ENCODE measurements around the gene ASAP2.

ASAP2 gene

DNA sequence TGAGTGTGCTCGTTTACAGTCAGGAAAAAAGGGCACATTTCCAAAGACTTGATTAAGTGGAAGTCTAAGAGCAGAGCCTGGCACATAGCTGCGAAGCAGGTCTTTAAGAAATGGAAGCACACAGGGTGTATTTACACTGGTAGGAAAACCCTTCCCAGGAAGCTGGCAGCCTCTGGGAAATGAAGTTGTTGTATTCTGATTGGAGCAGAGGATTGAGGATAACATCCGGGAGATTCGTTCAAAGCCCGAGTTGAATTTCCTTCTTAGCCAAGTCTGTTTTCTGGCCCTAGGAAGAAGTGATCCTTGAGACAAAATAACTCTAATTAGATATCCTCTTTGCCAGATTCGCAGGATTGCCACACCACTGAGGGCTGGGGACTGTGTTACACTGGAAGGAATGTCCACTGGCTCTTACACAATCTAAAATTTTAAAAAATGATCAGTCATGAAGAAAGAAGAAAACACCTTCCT, 140.8 kb downstream of the ASAP2 start:
- no peak for DNase-seq (ENCODE audit: low spot score)

DNA sequence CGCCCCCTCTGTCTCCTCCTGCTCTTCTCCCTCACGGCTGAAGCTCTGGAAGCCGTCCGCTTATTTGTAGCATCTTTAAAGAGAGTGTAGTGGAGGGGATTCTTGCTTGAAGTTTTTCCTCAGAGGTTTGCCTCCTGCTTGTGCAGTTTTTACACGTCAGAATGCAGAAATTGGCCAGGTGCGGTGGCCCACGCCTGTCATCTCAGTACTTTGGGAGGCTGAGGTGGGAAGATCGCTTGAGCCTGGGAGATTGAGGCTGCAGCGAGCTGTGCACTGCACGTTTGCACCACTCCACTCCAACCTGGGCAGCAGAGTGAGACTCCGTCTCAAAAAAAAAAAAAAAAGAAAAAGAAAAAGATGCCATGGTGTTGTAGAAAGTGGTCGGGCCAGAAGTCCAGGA, 147.7 kb downstream of the ASAP2 start:
- DNase-seq (ENCODE audit: low spot score) = no peak

DNA sequence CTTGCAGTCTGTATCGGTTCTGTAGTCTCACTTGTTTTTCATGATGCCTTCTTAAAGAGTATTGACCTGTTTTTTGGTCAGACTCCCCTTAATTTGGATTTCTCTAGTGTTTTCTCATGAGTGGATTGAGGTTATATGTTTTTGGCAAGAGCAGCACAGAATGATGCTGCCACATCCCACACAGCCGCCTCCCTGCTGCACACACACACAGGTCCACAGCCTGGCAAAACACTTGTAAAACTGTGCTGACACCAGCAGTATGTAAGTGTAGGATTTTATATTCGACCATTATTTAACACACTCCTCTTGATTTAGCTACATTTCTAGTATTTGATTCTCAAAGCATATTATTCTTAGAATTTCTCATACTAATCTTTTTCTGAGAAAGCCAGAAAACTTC, 148.7 kb downstream of the ASAP2 start:
- DNase-seq (ENCODE audit: low spot score) = no peak

DNA sequence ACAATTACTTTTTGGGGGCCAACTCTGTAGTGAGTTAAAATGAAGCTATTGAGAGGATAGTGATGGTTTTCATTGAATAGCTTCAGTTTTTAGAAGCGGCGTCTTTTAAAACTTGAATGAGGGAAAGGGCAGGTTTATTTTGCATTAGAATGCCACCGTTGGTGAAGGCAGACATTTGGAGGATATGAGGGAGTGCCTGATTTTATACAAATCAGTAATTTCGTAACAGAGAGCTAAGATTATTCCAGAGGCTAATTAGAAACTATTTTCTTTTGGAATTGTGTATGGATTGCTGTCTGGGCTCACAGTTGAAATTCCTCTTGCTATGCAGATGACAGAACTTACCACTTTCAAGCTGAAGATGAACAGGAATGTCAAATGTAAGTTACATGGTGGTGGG, 149.1 kb downstream of the ASAP2 start:
- no peak for DNase-seq (ENCODE audit: low spot score)

DNA sequence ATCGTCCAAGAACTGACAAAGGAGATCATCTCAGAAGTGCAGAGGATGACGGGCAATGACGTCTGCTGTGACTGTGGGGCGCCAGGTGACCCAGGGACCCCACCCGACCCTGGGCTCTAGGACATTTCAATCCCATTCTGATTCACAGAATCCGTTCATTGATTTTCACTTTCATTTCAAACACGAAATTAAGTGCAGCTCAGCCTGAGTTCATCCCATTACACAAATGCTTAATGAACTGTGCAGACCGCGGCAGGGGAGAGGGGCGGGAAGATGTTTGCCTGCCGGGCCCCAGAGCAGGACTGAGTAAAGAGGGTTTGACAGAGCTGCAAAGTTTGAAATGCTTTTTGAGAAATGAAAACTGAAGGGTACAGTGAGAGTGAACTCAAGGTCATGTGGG, 149.6 kb downstream of the ASAP2 start:
- no peak for DNase-seq (ENCODE audit: low spot score)

DNA sequence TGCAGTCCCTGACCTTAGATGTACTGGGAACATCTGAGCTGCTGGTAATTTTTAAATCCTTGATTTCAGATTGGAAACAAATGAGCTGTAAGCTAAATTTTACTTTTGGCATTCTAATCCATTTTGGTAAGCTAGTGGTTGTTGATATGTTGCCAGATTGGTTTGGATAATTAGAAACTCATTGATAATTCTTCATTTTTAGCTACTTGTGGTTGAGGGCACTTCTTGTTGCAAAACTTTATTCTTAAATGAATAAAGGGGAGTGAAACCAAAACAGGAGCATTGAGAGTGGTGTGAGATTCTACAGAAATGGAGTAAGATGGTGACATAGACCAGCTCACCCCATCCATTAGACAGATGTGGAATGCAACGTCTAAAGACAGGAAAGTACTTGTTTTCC, 152.2 kb downstream of the ASAP2 start:
- no peak for DNase-seq (ENCODE audit: low spot score)

DNA sequence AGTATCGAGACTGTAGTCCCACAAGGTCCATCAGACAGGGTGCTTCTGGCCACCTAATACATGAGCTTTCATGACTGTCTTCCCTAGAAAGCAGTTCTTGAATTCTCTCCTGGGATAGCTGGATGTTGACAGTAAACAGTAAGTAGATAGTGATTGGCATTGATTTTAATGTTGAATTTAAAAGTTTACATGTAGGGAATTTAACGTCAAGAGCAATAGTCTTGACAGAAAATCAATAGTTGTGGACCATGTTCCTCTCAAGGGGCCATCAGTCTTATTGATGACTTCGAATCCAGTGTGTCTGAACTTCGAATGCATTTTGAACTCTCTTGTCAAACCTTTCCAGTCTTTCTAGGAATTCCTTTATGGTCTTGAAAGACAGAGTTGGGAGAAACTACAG, 152.9 kb downstream of the ASAP2 start:
- DNase-seq (ENCODE audit: low spot score) = no peak

DNA sequence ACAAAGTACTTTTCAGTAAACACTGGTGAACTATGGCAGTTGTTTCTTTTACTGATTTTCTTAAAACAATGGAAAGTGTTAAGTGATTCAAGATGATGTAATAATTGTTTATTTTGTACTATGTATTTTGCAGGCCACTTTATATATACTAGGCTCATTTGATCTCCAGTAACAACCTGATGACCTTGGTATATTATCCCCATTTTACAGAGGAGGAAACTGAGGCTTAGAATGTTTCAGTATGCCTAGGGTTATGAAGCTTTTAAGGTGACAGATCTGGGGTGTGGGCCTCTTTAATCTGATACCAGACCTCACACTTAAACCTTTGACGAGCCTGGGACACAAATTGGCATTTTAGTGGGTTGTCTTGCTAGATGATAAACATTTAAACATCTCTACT, 153.5 kb downstream of the ASAP2 start:
- DNase-seq (ENCODE audit: low spot score) = no peak

DNA sequence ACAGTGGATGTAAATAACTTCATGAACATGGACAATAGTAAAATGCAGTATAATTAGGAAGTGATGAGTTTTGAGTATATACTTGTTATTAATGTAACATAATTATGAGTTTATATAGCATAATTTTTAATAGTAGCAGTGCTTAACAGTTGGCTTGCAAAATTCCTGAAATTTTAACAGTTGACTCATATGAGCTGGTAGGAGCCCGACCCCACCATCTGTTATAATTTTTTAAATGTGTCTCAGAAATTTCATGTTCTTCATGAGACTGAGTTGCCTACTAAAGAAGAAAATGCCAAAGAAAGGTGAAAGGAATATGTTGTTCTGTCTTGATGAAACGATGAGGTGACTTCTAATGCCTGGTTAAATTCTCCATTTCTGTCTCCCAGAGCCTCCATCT, 154.1 kb downstream of the ASAP2 start:
- DNase-seq (ENCODE audit: low spot score) = no peak

DNA sequence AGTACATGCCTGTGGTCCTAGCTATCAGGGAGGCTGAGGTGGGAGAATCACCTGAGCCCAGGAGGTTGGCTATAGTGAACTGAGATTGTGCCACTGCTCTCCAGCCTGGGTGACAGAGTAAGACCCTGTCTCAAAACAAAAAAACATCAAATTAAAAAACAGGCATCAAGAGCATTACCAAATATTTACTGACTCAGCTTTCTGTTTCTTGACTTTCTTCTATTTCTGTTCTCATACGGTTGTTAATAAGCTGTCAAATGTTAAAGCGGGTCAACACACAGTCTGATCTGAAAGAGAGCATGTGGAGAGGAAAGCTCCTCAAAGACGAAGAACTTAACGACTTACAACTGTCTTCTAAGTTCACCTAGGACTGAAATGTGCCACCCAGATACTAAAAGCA, 157.8 kb downstream of the ASAP2 start:
- no peak for DNase-seq (ENCODE audit: low spot score)

DNA sequence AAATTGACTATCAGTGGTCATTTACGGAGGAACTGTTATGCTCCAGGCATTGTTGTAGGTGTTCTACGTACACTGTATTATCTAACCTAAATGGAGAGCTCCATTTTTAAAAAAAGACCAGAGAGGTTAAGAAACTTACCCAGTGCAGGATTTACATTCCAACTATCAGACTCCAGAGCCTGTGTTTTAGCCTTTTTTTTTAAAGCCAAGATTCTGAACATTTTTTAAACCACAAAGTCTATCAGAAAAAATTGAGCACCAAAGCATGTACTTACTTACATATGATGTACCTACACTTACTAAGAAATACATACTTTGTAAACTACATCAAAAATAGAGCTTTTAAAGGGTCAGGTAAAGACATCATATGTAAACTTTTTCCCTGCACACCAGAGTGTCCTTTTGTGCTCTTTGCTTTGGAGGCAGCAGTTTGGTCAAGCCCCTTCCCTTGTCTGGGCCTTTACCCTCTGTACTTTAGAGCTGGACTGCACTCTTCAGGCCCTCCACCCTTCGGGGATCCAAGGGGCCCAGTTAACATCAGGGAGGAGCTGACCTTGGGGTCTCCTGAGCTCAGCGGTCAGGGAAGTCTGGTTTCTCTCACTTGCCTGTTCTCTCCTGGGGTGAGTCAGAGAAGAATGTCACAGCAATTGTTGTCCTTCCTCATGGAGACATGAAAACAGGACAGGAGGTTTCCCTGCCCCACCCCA, 158.3 kb downstream of the ASAP2 start:
- DNase-seq (ENCODE audit: low spot score) = no peak

DNA sequence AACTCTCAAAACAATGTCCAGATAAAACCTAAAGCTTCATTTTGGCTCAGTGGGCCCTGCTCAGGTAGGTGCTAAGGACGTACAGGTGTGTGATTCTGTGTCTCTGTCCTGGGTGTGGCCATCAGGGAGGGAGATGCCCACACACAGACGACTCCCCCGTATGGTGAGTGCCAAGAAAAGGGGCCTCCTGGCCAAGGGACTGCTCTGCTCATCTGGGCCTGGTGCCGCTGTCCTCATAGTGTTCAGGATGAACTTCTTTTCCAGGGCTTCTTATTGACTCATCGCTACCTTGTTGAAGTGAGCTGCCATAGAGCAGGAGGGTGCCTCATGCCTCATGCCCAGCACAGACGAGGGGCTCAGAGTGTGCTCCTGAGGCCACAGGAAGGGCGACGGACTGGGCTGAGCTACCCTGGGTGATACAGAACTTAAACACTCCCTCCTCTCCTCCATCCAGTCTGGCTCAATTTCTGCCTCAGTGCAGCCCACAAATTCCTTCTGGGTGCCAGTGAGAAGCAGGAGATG, 158.9 kb downstream of the ASAP2 start:
- no peak for DNase-seq (ENCODE audit: low spot score)

DNA sequence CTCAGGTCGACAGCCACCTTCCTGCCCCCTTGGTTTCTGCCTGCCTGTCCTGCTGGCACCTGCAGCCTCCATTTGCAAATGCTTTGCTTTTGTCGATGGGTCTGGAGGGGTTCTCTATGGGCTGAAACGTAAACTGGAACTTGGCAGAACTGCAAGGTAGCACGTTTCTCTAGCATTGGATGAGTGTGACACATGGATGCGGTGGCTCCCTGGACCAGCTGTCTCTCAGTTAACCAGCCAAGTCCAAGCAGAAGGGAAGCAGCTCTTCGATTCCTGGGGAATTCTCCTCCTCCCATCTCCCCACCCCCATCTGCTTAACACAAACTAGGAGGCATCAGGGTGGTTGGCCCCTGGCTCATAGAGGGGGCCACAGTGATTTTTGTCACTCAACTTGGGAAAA, 159.4 kb downstream of the ASAP2 start:
- DNase-seq (ENCODE audit: low spot score) = no peak

DNA sequence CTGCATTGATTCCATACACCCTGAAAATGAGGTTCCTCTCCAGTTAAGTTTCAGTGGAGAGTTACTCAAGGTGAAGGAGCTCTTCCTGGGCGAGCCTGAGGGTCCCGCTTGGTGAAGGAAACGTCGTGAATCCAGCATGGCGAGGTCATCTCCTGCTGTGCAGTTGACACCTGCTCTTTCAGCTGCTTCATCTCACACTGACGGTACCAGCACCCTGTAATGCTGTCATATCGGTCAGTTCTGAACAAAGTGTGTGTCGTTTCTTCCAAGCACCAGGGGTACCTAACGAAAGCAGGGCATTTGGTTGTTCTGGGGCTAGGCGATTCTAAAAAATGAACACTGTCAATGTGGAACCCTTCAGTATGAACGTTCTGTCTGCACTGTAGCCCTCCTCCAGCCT, 164.1 kb downstream of the ASAP2 start:
- DNase-seq (ENCODE audit: low spot score) = no peak

DNA sequence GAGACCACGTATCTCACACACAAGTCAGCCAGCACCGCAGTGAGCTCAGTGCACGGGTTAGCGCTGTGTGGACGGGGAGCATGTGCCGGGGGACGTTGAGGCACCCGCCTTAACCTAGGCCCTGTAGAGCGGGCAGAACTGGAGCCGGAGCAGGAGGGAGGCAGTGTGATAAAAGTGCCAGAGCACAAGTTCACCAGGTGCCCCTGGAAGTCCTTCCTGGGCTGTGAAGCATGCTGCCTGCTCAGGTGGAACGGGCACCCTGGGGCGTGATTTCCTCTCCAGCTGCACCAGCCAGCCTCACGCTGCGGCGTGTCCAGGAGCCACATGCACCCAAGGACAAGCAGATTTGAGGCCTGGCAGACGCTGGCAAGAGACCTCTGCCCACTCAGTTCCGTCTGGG, 166.4 kb downstream of the ASAP2 start:
- DNase-seq (ENCODE audit: low spot score) = no peak

DNA sequence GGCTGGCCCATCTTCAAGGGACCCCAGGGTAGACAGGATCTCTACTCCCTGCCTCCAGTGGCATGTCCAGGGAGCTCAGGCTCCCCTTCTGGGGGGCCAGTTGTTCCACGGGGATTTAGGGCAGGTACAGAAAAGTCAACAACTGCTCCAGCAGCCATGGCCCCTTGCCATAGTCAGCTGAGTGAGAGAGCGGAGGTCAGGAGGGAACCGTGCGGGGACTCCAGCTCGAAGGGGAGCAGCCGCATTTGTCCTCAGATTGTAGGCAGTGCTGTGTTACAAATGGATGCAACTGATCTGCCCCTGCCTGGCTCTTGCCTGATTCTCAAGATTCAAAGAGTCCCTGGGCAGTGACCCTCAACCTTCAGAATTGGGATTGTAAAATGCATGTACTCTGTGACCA, 166.9 kb downstream of the ASAP2 start:
- no peak for DNase-seq (ENCODE audit: low spot score)

DNA sequence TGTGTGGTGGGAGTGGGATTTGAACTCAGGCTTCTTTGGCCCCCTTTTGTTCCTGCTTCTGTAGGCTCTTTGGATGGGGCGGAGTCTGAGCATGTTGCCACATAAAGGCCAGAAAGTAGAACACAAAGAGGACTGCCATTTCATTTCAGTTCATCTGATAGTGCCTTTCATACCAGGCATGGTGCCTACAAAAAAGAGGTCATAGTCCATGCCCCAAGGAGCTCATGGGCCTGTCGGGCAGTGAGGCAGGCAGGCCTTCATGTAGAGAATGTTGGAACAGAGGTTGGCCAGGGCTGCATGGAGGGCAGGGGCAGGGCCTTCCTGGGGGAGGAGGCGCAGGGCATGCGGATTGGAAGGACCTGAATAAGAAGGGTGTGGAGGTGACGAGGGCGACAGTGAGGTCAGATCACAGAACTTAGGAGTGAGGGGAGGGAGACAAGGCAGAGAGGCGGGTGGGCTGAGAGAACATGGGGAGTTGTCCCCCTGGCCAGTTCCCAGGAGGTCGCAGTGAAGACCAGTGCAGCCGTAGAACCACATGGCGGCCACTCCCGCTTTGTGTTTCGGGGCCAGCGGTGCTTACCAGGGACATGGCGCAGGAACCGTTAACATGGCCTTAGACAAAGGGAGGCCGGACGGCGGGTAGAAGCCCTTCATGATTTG, 167.6 kb downstream of the ASAP2 start:
- DNase-seq (ENCODE audit: low spot score) = no peak

DNA sequence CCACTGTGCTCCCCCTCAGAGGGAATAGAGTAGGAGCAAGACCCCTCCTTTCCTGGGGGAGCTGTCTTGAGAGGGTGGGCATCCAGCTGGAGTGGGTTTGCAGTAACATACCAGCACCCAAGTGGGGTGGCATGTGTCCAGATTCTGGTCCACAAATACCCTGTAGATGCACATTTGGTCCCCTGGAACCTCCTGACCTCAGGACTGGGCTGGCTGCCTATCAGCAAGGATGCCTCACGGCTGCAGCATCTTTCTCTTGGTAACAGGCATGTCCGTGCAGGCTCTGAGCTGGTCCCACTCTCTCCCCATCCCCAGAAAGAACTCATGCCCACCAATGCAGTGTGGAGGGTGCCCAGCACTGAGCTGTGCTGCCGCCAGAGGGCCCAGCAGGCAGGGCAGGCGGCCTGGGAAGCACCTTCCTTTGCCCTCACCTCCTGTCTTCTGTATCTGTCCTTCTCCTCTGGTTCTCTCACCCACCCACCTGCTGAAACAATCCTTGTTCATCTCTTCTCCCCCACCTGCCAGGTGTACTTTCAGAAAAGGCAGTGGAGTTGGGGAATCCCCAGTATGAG, 169.3 kb downstream of the ASAP2 start:
- DNase-seq (ENCODE audit: low spot score) = no peak

DNA sequence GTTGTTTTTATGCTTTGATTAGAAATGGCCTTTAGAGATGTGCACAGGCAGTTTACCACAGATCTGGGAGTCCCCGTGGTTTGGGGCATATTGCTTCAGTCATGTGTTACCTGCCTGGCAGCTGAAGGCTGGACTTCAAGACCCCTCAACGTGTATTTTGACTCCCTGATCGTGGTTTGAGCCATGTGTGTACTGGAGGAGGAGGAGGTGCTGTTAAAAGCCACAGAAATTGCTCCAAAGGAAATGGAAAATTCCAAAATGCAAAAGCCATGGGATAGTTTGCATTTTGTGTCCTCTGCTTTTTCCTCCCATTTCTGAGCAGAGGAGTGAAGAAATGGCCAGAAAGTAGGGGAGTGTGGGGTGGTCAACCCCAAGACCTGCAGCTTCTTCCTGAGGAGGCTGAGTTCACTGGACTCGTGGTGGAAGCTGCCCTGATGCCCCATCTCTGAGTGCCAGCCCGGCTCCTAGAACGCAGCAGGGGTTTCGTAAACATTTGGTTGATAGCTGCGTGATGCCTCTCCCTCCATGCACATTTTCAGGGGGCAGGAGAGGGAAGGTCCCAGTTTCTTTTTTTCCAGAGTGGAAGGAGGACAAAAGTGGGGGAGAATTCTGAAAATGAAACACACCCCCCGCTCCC, 171.0 kb downstream of the ASAP2 start:
- no peak for DNase-seq (ENCODE audit: low spot score)

DNA sequence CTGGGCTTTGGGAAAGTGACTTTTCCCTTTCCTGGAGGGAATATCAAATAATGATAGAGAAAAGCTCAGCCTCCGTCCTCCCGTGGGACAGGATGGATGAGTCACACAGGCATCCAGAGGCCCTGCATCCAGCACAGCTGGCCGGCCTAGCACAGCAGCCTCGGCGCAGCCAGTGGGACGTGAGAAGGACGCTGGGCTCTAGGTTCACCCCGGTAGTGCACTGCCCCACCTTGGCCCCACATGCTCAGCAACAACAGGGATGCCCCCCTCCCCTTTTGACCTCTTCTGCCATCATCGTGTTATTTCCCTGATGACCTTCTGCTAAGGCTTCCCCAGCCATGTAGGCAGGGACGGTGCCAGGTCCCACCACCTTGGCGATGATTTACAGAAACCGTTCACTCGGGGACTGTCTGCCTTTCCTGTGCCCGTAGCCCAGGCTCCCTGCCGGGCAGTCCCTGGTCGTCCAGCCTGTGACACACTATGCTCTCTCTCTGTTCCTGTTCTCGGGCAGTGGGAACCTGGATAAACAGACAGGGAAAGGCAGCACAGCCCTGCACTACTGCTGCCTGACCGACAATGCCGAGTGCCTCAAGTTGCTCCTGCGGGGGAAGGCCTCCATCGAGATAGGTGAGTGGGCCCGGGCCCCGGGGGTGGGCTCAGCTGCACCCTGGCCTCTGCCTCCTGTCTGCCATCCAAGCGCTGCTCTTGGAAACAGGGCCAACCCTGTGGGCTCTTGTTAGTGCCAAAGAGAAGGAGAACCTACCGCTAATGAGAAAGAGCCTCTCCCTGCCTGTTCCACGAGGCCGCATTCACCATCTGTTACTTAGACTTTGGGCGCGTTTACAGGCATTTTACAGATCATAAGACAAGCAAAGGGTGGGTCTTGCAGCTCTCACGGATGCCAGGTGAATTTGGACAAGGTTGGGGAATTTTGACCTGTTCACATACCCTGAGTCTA, 172.1 kb downstream of the ASAP2 start:
- no peak for DNase-seq (ENCODE audit: low spot score)

DNA sequence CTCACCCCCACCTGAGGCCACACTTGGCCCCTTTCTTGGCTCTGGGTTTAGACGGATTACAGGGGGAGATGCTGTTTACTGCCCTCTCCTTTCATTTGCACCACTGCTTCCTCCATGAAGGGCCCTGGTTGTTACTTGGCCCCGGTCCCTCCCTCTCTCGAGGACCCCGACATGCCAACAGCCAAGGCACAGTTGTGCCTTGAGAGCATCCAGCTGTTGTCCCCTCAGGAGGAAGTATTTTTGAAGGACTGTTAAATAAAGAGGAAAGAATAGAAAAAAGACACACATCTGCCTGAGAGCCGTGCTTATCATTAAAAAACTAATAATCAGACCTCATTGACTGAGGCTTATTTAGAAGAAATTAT, 172.8 kb downstream of the ASAP2 start:
- no peak for DNase-seq (ENCODE audit: low spot score)
